Hippocampal formation (tissue), 2 donors: ENCODE data around the gene CRTAC1.

ENCODE experiments used
- DNase-seq, 2 donors: peaks; one replicate each; lab custom pipeline; 2025; lab: John Stamatoyannopoulos, UW

The CRTAC1 gene, protein sequence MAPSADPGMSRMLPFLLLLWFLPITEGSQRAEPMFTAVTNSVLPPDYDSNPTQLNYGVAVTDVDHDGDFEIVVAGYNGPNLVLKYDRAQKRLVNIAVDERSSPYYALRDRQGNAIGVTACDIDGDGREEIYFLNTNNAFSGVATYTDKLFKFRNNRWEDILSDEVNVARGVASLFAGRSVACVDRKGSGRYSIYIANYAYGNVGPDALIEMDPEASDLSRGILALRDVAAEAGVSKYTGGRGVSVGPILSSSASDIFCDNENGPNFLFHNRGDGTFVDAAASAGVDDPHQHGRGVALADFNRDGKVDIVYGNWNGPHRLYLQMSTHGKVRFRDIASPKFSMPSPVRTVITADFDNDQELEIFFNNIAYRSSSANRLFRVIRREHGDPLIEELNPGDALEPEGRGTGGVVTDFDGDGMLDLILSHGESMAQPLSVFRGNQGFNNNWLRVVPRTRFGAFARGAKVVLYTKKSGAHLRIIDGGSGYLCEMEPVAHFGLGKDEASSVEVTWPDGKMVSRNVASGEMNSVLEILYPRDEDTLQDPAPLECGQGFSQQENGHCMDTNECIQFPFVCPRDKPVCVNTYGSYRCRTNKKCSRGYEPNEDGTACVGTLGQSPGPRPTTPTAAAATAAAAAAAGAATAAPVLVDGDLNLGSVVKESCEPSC

DNA sequence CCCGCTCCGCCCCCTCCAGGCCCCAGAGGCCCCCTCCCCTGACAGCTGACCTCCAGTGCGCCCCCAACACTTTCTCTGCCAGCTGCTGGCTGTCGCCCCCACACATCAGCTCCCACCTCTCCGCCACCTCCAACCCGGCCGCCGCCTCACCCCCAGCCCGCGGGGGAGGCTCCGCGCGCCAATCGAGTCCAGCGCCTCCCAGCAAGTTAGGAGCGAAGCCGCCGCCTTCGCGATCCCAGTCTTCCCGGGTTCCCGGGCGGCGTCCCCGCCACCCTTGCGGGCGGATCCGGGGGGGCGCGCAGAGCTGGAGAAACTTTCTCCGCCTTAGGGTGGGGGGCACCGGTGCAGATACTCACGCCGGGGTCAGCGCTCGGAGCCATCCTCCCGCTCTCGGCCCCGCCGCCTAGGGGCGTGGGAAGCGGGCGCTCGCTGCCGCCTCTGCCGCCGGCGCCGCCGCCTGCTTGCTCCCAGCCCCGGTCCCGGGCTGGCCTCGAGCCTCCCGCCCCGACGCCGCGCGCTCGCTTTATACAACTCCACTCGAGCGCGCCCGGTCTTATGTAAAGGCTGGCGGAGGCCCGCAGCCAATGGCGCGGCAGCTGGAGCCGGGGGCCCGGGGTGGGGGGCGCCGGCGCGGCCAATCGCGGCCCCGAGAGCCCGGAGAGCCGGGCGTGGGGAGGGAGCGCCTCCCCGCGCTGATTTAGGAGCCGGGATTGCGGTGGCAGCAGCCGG lies at the start of gene CRTAC1:
TSS of gene CRTAC1 (minus strand) at position 529 of the 729 bp plus-strand sequence. CDS start at position 380, 149 bp downstream.
- DNase-seq, result peak; percentile 73 to 75

DNA sequence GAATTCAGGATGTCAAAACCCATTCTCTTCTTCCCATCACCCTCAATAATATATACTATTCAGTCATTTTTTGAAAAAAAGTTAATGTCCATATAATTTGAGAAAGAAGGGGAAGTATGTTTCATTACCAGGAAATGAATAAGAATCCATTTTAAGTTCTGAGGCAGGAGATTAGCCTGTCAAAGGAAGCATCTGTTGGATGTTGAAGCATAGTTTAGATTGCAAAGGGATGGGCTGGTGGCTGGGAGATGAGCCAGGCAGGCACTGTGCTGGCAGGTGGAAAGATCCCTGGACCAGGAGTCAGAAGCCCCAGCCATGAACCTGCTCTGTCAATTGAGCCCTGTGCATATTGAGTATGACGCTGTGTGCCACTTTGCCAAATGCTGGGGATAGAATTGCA lies 48.4 kb upstream of the CRTAC1 start:
- no peak for DNase-seq

DNA sequence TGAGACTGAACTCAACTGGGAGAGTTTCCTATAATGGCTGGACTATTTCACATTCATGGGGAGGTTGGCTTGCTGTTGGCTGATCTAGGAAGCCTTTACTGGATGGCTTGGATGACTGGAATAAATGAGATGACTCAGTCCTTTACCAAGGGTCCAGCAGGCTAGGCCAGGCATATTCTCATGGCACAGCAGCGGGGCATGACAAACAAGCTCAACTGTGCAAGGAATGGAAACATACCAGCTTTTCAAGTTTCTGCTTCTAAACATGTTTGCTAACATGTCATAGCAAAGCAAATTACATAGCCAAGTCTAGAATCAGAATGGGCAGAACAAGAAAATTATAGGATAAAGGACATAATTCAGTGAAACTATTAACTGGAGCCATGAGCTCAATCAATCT lies 46.8 kb upstream of the CRTAC1 start:
- no peak for DNase-seq

DNA sequence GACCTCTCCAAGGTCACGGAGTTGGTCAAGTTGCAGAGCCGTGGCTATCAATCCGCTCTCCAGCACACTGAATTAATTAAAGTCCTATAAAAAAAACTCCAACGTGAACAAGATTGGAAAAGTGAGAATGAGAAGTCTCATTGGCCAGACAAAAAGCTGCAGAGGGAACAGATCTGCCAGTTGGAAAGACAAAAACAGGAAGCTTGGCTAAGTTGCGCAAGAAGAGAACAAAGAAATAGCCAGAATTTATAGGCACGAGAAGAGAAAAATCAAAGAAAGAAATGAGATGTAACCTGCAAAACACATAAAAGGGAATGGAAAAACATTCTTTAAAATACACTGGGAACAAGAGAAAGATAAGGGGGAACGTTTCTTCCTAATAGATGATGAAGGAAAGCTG lies 45.7 kb upstream of the CRTAC1 start:
- no peak for DNase-seq

DNA sequence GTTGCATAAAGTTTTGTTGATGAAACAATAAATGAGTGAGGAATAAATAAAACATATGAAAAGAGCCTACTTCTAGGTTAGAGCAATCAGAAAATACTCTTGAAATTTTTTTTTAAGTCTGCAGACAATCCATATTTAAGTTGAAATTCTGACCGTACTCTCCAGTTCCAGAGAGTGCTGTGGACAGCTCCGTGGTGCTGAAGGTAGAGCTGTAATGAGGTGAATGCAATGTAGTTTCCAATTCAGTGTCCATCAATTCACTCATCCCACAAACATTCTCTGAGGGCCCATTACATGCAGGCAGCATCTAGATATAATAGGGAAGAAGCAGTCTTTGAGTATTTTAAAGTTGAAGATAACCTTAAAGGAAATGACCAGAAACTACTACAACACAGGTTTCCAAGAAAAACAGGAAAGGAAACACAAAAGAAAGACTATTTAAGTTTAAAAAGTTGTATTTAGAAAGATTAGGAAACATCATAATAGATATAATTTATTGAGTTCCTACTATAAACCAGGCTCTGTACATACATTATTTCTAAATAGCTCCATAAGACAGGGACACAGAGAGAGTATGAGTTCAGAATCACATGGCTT lies 44.0 kb upstream of the CRTAC1 start:
- no peak for DNase-seq

DNA sequence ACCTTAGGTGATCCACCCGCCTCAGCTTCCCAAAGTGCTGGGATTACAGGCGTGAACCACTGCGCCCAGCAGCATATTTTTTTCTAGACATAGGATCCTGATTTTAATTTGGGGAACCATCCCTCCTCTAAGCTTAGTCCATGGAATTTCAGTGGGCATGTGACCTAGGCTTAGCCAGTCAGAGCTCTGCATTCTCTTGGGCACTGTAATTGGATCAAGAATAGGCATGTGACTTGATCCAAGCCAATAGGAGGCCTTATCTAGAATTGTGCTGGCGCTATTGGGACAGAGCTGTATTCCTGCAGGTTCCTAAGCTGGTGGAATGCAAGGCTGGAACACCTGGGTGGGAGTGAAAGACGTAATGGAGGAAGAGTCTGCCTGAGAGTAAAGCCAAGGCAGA lies 36.7 kb upstream of the CRTAC1 start:
- no peak for DNase-seq

DNA sequence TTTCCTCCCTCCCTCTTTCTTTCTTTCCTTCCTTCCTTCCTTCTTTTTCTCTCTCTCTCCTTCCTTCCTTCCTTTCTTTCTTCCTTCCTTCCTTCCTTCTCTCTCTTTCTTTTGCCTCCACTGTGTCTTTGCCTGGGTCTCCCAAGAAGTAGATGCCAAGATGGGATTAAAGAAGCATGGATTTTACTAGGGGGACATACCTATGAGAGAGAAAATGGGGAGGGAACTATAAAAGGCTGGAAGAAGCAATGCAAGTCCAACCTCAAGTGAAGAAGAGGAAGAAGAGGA lies 33.3 kb upstream of the CRTAC1 start:
- DNase-seq, result no peak

DNA sequence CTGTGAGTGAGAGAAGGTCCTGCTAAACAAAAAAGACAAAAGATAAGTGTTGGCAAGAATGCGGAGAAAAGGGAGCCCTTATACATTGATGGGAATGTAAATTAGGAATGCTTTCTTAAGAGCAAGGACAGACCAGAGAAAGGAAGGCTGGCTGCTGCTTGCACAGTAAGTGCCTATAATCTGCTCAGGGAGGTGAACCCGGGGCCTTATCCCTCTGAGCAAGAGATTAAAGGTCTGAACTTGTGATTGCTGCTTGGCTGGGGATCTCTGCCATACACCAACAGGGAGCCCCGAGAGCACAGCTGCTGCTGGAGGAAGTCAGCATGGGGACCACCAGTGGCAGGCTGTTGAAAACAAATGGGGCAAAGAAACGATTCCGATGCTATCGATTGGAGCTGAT lies 32.0 kb upstream of the CRTAC1 start:
- DNase-seq, result no peak

DNA sequence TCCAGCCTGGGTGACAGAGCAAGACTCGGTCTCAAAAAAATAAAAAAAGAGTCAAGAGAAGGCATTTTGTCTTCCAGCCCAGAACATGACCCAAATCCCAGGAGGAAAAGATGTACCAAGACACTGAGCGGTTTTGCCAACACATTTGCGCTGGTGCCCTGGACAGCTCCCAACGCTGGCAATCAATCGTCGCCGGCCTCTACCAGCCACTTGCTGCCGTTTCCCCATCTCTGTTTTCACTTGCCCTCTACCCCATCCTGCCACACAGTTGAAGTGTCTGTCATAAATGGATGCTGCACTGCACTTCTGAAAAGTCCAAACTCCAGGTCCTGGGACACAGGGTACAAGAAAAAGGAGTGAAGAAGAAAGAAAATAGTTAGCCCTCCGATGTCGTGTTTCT lies 29.7 kb upstream of the CRTAC1 start:
- no peak for DNase-seq

DNA sequence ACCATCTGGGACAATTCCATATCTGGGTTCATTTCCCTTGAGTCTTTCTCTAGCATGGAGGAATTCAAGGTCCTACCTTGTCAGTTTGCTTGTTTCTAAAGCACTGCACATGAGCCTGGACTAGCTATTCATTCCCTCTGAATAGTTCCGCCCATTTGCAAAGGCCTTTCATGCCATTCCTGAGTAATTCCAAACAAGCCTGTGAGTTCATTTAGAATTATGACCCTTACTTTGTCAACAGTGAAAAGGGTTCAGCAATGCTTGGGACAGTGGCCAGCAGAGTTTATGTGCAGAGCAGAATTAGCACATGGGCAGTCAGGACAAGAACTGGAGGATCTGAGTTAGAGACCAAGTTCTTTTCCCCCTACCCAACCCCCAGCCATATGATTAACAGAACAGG lies 27.9 kb upstream of the CRTAC1 start:
- DNase-seq, result no peak

DNA sequence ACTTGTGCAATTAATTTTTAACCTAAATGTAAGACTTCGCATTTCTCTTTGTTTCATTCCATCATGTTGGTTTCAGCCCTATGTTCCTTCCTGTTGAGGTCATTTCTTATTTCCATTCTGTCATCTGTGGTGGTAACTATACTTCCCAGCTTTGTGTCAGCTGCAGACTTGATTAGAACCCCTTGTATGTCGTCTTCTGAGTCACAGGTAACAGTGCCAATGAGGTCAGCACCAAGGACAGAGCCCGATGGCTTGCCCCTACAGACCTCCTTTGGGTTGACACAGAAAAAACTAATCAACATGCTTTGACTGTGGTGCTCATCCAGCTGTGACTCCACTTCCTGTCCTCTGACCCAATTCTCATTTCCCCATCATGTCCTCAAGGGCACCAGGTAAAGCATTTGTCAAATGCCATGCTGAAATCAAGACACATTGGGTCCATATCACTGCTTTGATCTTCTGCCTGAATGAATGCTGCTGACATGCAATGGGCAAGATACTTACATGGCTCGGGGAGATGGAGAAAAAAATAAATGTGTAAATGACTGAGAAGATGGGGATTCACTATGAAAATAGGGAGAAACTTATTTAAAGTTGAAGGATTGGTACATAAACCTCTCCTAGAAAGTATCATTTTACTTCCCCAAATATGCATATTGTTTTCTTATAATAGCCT lies 25.6 kb upstream of the CRTAC1 start:
- no peak for DNase-seq

DNA sequence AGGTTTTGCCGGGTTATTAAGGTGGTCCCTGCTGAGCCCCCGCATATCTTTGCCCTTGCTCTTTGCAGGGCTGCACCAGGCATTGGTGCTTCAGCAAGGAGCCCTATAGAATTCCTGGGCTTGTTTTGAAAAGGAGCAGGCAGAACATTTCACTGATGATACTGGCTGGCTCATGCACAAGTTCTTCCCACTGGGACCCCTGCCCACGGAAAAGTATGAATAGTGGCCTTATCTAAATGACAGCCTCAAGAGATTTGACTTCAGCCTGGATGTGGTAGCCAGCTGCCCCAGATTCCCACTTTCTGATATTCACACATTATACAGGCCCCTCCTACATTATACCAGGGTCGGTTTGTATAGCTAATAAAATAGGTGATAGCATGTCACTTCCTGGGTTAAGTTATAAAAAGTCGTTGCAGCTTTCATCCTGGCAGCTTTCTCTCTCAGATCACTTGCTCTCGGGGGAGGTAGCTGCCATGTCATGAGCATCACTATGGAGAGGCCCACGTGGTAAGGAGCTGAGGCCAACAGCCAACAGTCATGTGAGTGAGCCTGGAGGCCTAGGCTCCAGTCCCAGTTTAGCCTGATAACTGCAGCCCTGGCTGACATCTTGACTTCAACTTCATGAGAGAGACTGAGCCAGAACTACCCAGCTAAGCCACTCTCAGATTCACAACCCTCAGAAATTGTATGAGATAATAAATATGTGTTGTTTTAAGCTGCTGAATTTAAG lies 16.8 kb upstream of the CRTAC1 start:
- peak; percentile 46 to 66 for DNase-seq

DNA sequence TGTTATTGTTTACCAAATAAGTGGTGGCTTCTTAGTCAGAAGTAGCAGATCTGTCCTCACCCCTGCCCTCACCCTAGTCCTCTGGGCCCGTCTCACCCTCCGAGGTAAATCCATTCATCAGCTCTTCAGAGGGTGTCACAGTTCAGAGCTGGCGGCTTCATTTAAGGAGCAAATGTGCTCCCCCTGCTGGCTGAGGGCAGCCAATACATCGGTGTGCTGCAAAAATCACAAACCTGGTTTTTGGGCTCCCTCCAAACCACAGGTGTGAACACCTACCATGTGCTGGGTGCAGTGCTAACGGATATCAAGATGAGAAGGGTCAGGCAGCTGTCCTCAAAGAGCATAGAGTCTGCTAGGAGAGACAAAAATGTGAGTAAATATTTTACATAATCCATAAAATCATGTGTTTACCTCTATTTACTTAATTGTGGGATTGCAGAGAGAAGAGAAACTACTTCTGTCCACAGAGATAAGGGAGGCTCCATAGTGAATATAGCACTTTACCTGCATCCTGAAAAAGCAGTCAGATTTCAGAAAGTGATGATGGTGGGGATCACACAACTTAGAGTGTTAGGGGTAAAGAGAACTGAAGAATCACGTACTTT lies 15.5 kb upstream of the CRTAC1 start:
- peak; percentile 19 to 38 for DNase-seq

DNA sequence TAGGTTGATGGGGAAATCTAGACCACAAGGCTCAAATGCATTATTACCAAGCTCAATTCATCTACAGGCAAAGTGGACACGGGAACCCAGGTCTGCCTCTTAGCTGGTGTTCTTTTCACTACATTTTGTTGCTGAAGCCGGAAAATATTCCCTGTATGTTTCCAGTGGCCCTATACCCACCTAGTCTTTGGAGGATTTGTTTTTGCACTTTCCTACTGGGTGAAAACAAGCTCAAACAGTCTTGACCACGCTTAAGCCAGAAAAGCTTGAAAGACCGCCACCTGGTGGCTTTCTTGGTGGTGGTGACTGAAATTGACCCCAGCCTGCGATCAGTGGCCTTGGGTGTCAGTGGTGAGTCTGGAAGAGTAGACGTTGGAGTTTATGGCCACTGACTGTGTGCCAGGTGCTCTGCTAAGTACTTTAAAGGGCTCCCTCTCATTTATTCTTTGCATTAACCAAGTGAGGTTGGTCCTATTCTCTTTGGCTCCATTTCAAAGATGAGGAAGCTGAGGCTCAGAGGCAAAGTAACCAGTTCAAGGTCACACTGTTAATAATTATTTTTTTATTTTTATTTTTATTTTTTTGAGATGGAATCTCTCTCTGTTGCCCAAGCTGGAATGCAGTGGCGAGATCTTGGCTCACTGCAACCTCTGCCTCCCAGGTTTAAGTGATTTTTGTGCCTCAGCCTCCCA lies 11.1 kb upstream of the CRTAC1 start:
- DNase-seq, result peak; percentile 63 to 64

DNA sequence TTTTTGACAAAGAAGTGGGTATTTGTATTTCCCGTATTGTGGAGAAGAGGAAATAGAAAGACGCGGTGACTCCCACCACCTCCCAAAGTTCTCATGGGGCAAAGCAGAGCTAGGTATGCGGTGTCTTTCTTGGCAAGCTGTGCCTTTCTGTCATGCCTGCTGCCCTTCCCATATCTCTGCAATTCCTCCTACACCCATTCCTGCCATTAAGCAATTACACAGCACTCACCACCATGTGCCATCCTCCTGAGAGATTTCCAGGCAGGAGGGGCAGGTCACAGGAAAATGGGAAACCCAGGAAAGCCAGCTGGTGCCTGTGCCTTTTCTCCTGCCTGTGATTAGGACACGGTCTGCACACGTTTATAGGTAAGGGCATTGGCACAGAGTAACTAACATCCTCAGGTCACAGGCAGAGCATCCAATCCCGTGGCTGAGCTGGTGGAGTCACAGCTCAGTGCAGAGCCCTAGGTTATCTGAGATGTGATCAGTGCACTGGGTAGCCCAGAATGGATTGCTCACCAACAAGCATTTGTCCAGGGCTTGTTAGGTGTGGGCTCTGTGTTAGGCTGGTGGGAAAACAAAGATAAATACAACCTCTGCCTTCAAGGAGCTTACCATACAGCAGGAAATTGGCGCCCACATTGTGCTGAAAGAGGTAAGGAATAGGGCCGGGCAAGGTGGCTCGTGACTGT lies 9.4 kb upstream of the CRTAC1 start:
- DNase-seq, result no peak

DNA sequence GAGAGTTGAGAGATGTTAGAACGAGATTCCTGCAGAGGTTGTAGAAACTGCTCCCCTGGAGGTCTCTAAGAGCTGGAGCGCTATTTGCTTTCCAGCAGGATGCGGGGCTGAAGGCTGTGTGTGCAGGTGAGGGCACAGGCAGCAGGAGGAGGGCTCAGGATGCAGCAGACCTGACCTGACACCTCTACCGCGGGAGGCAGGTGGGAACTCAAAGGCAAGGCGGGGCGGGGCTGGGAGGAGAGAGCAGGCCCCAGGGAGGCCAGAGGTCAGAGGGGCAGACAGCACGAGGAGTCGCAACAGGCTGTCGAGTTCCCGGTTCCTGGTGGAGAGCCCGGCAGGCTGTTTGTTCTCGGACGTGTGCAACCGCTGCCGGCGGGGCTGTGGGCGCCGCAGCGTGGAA lies 7.9 kb upstream of the CRTAC1 start:
- DNase-seq, result no peak

DNA sequence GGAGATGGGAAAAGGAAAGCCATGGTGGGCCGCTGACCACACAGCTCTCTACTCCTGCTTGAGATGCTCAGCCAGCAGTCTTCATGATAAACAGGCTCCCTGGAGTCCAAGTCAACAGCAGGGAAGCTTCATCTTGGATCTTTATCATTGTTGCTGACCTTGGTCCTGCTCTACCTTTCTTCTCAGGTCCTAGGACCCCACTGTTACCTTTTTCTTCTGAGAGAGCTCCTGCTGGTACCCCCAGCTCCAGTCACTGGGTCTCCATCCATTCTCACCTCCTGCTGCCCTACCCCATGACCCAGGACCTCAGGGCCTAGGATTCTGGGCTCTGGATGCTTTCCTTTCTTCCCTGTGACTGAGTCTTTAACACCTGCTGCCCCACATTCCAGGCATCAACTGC lies 5.2 kb upstream of the CRTAC1 start:
- no peak for DNase-seq

DNA sequence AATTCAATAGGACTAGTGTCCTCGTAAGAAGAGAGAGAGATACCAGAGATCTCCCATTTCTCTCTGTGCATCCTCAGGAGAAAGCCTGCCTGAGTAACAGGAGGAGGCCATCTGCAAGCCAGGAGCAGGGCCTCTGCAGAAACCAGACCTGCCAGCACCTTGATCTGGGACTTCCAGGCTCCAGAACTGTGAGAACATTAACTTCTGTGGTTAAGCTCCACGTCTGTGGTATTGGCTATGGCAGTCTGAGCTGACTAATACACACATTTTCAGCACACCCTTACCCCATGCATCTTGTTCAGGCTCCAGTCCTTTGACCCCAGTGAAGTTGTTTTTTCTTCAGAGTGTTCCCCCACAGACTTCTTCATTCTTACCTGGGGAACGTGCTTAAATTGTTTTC lies 3.1 kb upstream of the CRTAC1 start:
- no peak for DNase-seq

DNA sequence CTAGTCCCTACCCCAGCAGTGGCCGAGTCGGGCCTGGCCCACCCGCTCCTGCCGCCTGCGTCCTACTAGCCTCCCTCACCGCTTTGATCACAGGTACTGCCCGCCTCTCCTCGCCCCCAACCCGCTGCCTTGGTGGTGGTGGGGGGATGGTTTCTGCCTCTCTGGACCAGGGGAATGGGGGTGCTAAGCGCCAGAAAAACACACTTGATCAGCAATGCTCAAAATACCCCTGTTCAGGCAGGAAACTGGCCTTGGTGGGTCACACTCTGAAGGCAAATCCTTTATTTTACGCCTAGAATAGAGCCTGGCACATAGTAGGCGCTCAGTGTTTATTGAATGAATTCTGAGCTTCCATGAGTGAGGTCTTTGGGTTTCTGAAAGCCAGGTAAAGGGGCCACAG lies 1.0 kb upstream of the CRTAC1 start:
- DNase-seq, result no peak

DNA sequence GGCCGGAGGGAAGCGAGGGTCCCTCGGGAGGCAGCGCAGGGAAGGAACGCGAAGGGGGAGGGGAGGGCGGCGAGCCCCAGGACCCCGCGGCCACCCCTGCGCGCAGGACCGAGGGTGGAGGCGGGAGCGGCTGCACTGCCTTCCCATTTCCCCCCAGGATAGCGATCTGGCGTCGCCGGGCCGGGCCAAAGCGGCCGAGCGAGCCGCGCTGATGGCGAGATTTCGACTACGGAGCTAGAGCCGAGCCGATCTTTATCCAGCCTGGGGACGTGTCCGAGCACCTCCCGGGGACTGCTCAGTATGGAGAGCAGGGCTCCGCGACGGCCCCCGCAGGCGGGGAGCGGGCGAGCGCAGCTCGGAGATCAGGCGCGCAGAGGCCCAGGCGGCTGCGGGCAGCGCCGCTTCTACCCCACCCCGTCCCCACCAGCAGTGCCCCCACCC lies 590 bp upstream of the CRTAC1 start:
- DNase-seq, result no peak
